Spleen (tissue), 7 donors: ENCODE data around the gene RPL21.

ENCODE experiments used
- CTCF ChIP-seq, 11 experiments: fragments of 200-600 bp in 7 of 11; fragments of 450-650 bp in 4 of 11; sonication (generic) in 4 of 11; IDR thresholded peaks in 8 of 11; conservative IDR thresholded peaks in 3 of 11; 1 replicate in 7 of 11; 2 replicates in 4 of 11; pipeline versions ENCODE4 v1.4.0 to v1.8.0; 2016 to 2021; ENCODE audit warnings: antibody characterized with exemption in 11 of 11, inconsistent platforms in 4 of 11, mild to moderate bottlenecking in 1 of 11
- POLR2A ChIP-seq, 3 donors: fragments of 450-650 bp; IDR thresholded peaks; one replicate each; pipeline ENCODE4 v1.5.1; 2017; ENCODE audit warnings: antibody characterized with exemption in 3 of 3, mild to moderate bottlenecking in 1 of 3
- POLR2AphosphoS5 ChIP-seq, 3 donors: sonication (generic); formaldehyde crosslinking; IDR thresholded peaks; one replicate each; pipeline ENCODE4 v1.5.1; 2017; ENCODE audit warnings: antibody characterized with exemption in 3 of 3
- donor health status: DM: no; HTN: no; CAD: no; lungs with moderate emphysema.
- donor health status: DM: no; HTN: no; CAD: no.
- donor health status: DM: no; HTN: no; CAD: no.

GRCh38 chr13:27242702-27243101 is 8.7 kb upstream of the RPL21 start:
- TF ChIP-seq CTCF (IDR thresholded peaks at IDR 0.05 in 8 of 11, conservative IDR thresholded peaks at IDR 0.05 in 3 of 11), result no peak
- TF ChIP-seq POLR2A (IDR thresholded peaks at IDR 0.05), result no peak
- no peak for TF ChIP-seq POLR2AphosphoS5 (IDR thresholded peaks at IDR 0.05)
